ENCODE measurements around the gene USP15.

Gene USP15

DNA sequence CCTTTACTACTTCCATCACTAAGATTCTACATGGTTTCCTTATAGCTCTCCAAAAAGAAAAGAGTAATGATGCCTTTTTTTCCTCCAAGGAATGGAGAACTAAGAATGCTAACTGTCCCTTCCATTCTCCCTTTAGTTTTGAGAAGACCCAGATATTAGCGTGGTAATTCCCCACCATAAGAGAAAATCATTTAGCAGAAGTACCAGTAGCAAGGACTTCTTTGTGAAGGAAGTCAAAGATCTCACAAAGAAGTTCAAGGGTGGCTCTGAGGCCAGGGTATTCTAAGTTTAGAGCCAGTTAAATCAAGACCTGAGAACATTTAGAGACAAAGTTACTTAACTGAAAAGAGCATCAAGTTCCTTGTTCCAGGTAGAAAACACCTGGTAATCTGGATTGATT, 7.3 kb downstream of the USP15 start:
- POLR2A ChIA-PET (ENCODE audit: low non-redundant PET), result no interaction called here
- CTCF ChIA-PET, result no interaction called here
- TF ChIP-seq, protein P1, sequence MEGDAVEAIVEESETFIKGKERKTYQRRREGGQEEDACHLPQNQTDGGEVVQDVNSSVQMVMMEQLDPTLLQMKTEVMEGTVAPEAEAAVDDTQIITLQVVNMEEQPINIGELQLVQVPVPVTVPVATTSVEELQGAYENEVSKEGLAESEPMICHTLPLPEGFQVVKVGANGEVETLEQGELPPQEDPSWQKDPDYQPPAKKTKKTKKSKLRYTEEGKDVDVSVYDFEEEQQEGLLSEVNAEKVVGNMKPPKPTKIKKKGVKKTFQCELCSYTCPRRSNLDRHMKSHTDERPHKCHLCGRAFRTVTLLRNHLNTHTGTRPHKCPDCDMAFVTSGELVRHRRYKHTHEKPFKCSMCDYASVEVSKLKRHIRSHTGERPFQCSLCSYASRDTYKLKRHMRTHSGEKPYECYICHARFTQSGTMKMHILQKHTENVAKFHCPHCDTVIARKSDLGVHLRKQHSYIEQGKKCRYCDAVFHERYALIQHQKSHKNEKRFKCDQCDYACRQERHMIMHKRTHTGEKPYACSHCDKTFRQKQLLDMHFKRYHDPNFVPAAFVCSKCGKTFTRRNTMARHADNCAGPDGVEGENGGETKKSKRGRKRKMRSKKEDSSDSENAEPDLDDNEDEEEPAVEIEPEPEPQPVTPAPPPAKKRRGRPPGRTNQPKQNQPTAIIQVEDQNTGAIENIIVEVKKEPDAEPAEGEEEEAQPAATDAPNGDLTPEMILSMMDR (conservative IDR thresholded peaks at IDR 0.05; ENCODE audit: low read depth), result no peak
- H3K27ac ChIP-seq, result no peak overlapping the region
- no peak for DNase-seq (ENCODE audit: low spot score)

DNA sequence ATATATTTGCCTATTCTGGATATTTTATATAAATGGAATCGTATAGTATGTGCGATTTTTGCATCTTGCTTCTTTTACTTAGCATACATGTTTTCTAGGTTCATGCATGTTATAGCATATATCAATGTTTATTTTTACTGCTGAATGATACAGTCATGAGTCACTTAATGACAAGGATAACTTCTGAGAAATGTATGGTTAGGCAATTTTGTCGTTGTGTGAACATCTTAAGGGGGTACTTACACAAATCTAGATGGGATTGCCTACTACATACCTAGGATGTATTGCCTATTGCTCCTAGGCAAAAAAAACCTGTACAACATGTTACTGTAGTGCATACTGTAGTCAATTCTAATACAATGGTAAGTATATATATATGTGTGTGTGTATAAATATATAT, 8.8 kb downstream of the USP15 start:
- no peak for DNase-seq (ENCODE audit: low spot score)
- ChIA-PET CTCF (no interaction called here), POLR2A (ENCODE audit: low non-redundant PET) (no interaction called here)
- TF ChIP-seq, protein P1 (conservative IDR thresholded peaks at IDR 0.05; ENCODE audit: low read depth), result no peak
- no peak overlapping the region for H3K27ac ChIP-seq

DNA sequence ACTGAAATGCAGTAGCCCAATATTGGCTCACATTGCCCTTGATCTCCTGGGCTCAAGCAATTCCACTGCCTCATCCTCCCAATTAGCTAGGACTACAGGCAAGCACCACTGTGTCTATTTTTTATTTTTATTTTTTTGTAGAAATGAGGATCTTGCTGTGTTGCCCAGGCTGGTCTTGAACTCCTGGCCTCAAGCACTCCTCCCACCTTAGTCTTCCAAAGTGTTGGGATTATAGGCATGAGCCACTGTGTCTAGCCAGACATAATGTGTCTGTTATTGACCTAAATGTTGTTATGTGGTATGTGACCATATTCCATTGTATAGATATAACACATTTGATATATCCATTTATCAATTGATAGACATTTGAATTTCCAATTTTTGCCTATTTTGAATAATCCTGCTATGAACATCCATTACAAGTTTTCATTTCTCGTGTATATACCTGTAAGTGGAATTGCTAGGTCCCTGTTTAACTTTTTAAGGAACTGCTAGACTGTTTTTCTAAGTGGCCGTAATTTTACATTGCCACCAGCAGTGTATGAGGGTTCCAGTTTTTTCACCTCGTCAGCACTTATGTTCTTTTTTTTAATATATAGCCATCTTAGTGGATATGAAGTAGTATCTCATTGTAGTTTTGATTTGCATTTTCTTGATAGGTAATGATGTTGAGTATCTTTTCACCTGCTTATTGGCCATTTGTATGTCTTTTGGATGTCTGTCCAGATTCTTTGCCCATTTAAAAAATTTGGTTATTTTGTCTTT, 9.4 kb downstream of the USP15 start:
- TF ChIP-seq, protein P1 (conservative IDR thresholded peaks at IDR 0.05; ENCODE audit: low read depth), result no peak
- ChIA-PET CTCF (no interaction called here), POLR2A (ENCODE audit: low non-redundant PET) (no interaction called here)
- DNase-seq (ENCODE audit: low spot score), result no peak
- no peak overlapping the region for H3K27ac ChIP-seq

DNA sequence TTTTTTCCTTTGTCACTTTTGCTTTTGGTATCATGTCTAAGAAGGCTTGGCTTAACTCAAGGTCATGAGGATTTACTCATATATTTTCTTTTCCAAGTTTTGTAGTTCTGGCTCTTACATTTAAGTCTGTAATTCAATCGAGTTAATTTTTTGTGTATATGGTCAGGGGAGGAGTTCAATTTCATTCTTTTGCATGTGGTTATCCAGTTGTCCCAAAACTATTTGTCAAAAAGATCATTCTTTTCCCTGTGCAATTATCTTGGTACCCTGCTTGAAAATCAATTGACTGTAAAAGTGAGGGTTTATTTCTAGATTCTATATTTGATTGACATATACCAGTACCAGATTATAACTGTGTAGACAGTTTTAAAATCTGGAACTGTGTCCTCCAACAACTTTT, 10.2 kb downstream of the USP15 start:
- TF ChIP-seq, protein P1 (conservative IDR thresholded peaks at IDR 0.05; ENCODE audit: low read depth), result no peak
- no peak for DNase-seq (ENCODE audit: low spot score)
- CTCF ChIA-PET, result no interaction called here
- H3K27ac ChIP-seq, result no peak overlapping the region
- POLR2A ChIA-PET (ENCODE audit: low non-redundant PET), result no interaction called here

- ChIA-PET POLR2A (ENCODE audit: low non-redundant PET) (no interaction called here), CTCF (no interaction called here)
- H3K27ac ChIP-seq, result no peak overlapping the region
- TF ChIP-seq, protein P1 (conservative IDR thresholded peaks at IDR 0.05; ENCODE audit: low read depth), result no peak
- DNase-seq (ENCODE audit: low spot score), result no peak
Measured at GRCh38 chr12:62270872-62271271, 10.7 kb downstream of the USP15 start.

DNA sequence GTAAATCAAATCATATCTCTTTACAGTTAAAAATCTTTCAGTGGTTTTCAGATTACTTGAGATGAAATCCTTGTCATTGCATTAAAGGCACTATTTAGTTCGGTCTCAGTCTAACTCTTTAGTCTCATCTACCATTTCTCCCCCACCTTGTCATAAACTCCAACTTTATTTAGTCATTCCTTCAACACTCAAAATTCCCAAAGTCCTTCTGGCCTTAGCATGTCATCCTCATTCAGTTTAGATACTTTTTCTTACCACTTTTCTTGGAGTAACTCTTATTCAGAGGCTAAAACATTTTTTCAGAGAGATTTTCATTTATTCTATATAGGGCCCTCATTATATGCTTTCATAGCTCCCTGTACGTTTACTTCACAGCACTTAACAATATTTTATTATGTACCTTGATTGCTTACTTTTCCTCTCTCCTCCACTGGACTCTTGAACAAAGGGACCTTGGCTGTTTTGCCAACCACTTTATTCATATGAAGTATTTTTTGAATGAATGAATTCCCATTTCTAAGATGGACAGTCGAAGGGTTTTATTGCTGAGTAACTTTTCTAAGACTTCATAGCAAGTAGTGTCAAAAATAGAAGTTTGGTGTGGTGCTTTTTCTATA, 12.8 kb downstream of the USP15 start:
- POLR2A ChIA-PET (ENCODE audit: low non-redundant PET), result no interaction called here
- DNase-seq (ENCODE audit: low spot score), result no peak
- TF ChIP-seq, protein P1 (conservative IDR thresholded peaks at IDR 0.05; ENCODE audit: low read depth), result no peak
- no peak overlapping the region for H3K27ac ChIP-seq
- CTCF ChIA-PET, result no interaction called here

Measured in RWPE1 (cell line).